ENCODE measurements around the gene MAEA. TPM values are rescaled to one million over a fixed set of nuclear protein-coding genes. Genes with fewer than 3 reads are reported as not detected.

Gene MAEA
- total and polyA plus RNA-seq, 9 donors, result 23.8 to 71.3 (median 56.7) TPM

DNA sequence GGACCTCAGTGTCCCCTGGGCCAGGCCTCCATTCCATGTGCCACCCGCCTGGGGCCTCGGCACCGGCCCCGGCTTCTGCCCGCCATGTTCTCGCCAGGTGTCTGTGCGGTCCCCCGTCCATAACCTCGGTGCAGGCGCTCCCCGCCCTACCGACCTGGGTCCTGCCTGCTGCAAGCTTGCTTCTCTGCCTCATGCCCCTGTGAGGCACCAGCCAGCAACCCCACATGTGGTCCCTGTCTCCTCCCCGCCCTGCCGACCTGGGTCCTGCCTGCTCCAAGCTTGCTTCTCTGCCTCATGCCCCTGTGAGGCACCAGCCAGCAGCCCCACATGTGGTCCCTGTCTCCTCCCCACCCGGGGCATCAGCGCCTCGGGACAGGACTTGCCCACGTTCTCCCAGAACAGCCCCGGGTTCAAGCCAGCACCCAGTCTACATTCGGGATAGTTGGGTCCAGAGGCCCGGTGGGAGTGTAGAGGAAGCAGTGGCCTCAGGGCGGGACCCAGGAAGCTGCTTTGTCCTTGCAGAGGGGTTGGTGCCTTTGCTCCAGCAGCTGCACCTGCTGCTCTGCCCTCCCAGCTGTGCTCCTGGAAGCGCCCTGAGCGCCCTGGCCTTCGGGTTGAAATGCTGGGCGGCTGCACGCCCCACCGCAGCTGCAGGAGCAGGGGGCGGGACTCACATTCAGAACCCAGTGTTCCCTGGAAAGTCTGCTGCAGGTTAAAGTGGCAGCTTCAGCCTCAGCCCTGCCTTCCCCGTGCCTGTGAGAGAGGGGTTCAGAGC, 37.2 kb downstream of the MAEA start:
- TF ChIP-seq EP300 (IDR thresholded peaks at IDR 0.05) (no peak), POLR2A (IDR thresholded peaks at IDR 0.05) (no peak)
- TF ChIP-seq, protein P1, sequence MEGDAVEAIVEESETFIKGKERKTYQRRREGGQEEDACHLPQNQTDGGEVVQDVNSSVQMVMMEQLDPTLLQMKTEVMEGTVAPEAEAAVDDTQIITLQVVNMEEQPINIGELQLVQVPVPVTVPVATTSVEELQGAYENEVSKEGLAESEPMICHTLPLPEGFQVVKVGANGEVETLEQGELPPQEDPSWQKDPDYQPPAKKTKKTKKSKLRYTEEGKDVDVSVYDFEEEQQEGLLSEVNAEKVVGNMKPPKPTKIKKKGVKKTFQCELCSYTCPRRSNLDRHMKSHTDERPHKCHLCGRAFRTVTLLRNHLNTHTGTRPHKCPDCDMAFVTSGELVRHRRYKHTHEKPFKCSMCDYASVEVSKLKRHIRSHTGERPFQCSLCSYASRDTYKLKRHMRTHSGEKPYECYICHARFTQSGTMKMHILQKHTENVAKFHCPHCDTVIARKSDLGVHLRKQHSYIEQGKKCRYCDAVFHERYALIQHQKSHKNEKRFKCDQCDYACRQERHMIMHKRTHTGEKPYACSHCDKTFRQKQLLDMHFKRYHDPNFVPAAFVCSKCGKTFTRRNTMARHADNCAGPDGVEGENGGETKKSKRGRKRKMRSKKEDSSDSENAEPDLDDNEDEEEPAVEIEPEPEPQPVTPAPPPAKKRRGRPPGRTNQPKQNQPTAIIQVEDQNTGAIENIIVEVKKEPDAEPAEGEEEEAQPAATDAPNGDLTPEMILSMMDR (IDR thresholded peaks at IDR 0.05), result no peak
- Histone ChIP-seq H3K27me3 (no peaks in the 10 kb centered on the region), H3K9me3 (no peaks in the 10 kb centered on the region), H3K36me3 (no peaks in the 10 kb centered on the region), H3K4me1 (ENCODE audit: insufficient read depth) (no peaks in the 10 kb centered on the region), H3K27ac (no peak overlapping the region), H3K4me3 (no peak overlapping the region)
- WGBS, 3 donors, result 88% methylated on average over 30 of the region's 30 CpGs
- peak in 1 of 5 donors; percentile 18 for DNase-seq
- intact Hi-C loops (cut with DNase I), result no loop called here

DNA sequence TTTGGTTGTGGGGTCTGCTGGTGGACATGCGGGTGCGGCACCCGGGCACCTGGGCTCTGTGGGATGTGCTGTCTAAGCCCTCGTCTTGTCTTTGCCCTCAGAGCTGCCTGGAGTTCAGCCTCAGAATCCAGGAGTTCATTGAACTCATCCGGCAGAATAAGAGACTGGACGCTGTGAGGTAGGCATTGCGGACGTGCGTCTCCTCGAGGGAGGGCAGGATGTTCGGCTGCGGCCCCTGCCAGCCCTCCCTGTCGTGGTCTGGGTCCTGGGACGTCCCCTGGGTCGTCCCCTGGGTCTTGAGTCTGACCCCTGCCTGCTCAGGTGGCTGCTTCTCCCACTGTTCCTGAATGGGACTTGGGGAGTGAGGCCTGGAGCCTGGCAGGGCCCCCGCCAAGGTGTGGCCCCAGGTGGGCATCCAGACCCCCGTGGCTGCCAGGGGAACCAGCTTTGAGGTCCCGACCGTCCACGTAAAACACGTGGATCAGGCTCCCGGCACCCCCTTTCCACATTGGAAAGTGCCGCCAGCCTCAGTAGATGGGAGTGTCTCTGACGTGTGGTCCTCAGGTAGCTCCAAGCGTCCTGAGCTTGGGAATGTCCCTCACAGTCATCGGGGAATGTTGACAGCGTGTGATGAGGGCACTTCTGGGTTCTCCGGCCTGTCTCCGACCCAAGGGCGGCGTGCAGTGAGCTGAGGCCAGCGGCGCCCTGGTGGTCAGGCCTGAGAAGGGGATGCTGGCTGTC, 38.0 kb downstream of the MAEA start:
- no peak overlapping the region for H3K4me3 ChIP-seq
- H3K27ac ChIP-seq, result no peak overlapping the region
- no peaks in the 10 kb centered on the region for H3K27me3 ChIP-seq
- no peaks in the 10 kb centered on the region for H3K9me3 ChIP-seq
- H3K36me3 ChIP-seq, result no peaks in the 10 kb centered on the region
- intact Hi-C loops (cut with DNase I), result no loop called here
- TF ChIP-seq, protein P1 (IDR thresholded peaks at IDR 0.05), result no peak
- TF ChIP-seq POLR2A (IDR thresholded peaks at IDR 0.05), result no peak
- no peak for TF ChIP-seq EP300 (IDR thresholded peaks at IDR 0.05)
- 88 to 91% (median 88%) methylated on average over 32 to 33 of the region's 33 CpGs for WGBS, 3 donors
- DNase-seq, result no peak
- no peaks in the 10 kb centered on the region for H3K4me1 ChIP-seq (ENCODE audit: insufficient read depth)

DNA sequence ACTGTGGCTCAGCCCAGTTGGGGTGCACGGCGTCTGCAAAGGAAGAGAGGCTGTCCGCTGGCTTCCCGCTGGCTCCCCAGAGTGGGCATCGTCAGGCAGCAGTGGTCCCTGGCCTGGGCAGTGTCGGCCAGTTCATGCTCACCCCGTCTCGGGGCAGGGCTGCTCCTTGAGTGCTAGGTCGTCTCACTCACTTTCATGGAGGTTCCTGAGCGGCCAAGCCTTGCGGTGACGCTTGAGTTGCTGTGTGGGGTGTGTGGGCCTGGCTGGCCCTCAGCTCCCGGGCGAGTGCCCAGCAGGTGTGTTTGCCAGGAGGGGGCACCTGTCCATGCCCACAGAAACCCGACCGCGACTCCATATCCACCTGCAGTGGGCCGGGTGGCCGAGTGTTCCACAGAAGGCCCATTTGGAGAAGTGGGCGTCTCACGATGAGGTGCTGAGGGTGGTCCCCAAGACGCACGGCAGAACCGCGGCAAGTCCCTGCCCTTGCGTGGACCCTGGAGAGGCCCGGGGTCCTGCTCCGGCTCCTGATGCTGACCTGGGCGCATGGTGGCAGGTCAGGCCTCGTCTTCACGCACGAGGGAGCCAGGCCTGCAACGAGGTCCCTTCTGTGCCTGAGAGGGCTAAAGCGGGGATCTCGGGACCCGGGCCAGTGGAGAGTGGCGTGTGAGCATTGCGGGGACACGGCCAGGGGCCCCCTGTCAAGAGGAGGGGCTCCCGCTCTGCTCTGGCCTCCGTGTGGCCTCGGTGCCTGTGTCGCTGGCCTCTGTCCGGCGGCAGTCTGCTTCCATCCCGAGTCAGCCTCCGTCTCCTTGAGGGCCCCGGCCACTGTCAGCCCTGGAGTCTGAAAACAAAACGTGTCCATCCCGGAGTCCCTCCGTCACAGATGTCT, 38.8 kb downstream of the MAEA start:
- peak in 1 of 5 donors; percentile 20 for DNase-seq
- Histone ChIP-seq H3K36me3 (no peaks in the 10 kb centered on the region), H3K27ac (no peak overlapping the region), H3K4me1 (ENCODE audit: insufficient read depth) (no peaks in the 10 kb centered on the region), H3K4me3 (no peak overlapping the region), H3K9me3 (no peaks in the 10 kb centered on the region), H3K27me3 (no peaks in the 10 kb centered on the region)
- intact Hi-C loops (cut with DNase I), result no loop called here
- TF ChIP-seq EP300 (IDR thresholded peaks at IDR 0.05) (no peak), POLR2A (IDR thresholded peaks at IDR 0.05) (no peak)
- WGBS, 3 donors, result 89 to 92% (median 91%) methylated on average over 43 to 51 of the region's 51 CpGs

DNA sequence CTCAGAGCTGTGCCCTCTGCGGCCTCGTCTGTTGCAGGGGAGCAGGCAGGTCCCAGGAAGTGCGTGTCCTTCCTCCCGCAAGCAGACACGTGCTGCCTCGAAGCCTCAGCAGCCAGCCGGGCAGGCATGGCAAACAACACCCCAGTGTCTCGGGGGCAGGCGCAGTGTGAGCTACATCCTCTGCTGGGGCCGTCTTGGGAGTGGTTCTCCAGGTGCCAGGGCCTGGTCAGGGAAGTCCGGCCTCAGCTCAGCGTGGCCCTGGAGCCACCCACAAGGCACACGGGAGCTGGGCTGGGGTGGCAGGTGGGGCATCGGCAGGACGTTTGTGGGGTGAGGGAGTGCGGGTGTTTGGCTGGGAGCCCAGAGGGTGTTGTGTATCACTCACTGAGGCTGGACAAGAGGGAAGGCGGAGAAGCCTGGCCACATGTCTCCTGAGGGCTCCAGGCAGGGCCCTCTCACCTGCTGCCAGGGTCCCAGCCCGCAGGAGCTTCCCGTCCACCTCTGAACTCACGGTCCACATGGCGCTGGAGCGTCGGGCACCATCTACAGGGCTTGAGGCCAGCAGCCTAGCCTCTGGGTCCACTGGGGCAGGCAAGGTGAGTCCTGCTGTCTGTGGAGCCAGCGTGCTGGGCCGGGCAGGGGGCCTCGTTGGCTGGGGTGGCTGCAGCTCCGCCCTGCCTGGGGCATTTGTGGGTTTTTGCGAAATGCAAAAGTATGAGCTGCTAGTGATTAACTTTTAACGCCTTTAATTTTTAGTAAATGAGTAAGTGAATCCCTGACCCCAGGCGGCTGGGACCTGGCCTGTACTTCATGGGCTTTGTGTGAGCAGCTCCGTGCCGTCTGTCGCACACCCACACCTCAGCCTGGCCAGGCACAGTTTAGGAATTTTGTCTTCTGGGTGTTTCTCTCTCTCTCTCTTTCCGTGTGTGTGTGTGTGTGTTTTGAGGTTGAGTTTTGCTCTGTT, 40.0 kb downstream of the MAEA start:
- 72 to 79% (median 73%) methylated on average over 33 to 34 of the region's 34 CpGs for WGBS, 3 donors
- Histone ChIP-seq H3K9me3 (no peaks in the 10 kb centered on the region), H3K4me3 (no peak overlapping the region)

More for the DNA sequence above, 40.0 kb downstream of the MAEA start:
- intact Hi-C loops (cut with DNase I), result no loop called here
- TF ChIP-seq EP300 (IDR thresholded peaks at IDR 0.05) (no peak), POLR2A (IDR thresholded peaks at IDR 0.05) (no peak)
- TF ChIP-seq, protein P1 (IDR thresholded peaks at IDR 0.05), result no peak
- H3K27me3 ChIP-seq, result no peaks in the 10 kb centered on the region
- no peak overlapping the region for H3K27ac ChIP-seq
- H3K36me3 ChIP-seq, result no peaks in the 10 kb centered on the region
- no peaks in the 10 kb centered on the region for H3K4me1 ChIP-seq (ENCODE audit: insufficient read depth)
- DNase-seq, result peak in 1 of 5 donors; percentile 20

Data from ovary (tissue), 9 donors.